Left ventricle myocardium superior (tissue), 1 donor: Measurements from ENCODE around the gene RAD9A. TPM values are rescaled to one million over a fixed set of nuclear protein-coding genes. Genes with fewer than 3 reads are reported as not detected.
A peak's percentile ranks its signal among the peaks of the same experiment; 100 is the strongest.
"Not testable (repeated sequence)": the region's sequence is repeated elsewhere in the genome, so short reads cannot be mapped to it uniquely, and the experiment has no call there.

ENCODE experiments used
- ATAC-seq: fragments of 200-7000 bp; cut with Tn5 transposase; one replicate; pipeline ENCODE4 v1.9.1; 2020; ENCODE audit warnings: mild to moderate bottlenecking, moderate library complexity
- DNase-seq: peaks from one replicate; pipeline ENCODE4 v3.0.0-alpha.2; 2020
- intact Hi-C: fragments of 100-400 bp; cut with micrococcal nuclease; formaldehyde crosslinking; loops from one replicate; pipeline ENCODE4 v1.11.0; 2022
- total RNA-seq: library from RNA; stranded (reverse); fragmentation: NEBNext Ultra II Directional; extraction: Animal tissue kit (Norgen Biotek cat#: 25700); gene quantifications from one replicate; pipeline ENCODE4 v1.2.1, GENCODE V29; 2021
- donor health status: DM: no; HTN: yes; CAD: no; lungs with severe emphysema.

Gene RAD9A
- total RNA-seq, 1 donor from 2014 or later = 5.8 TPM

DNA sequence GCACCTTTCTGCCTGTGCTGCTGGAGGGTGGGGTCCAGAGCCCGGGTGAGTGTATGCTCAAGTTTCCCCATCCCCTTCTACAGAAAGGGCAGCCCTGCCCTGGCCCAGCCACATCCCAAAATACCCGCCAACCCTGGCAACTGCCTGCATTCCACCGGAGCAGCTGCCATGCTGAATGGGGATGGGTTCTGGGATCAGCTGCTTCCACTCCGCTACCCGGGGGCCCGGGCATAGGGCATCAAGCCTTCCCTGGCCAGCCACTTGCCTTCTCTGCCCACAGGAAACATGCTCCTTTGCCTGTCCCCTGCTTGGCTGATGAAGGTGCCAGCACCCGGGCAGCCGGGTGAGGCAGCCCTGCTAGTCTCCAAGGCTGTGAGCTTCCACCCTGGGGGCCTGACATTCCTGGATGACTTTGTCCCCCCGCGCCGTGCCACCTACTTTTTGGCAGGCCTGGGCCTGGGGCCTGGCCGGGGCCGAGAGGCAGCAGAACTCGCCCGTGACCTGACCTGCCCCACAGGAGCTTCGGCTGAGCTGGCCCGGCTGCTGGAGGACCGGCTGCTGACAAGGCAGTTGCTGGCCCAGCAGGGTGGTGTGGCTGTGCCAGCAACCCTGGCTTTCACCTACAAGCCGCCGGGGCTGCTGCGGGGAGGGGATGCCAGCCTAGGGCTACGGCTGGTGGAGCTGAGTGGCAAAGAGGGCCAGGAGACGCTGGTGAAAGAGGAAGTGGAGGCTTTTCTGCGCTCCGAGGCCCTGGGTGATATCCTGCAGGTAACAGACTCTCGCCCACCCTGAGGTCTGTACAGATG, 26.9 kb downstream of the RAD9A start:
- peak; percentile 78 for DNase-seq
- intact Hi-C loops = no loop called here

DNA sequence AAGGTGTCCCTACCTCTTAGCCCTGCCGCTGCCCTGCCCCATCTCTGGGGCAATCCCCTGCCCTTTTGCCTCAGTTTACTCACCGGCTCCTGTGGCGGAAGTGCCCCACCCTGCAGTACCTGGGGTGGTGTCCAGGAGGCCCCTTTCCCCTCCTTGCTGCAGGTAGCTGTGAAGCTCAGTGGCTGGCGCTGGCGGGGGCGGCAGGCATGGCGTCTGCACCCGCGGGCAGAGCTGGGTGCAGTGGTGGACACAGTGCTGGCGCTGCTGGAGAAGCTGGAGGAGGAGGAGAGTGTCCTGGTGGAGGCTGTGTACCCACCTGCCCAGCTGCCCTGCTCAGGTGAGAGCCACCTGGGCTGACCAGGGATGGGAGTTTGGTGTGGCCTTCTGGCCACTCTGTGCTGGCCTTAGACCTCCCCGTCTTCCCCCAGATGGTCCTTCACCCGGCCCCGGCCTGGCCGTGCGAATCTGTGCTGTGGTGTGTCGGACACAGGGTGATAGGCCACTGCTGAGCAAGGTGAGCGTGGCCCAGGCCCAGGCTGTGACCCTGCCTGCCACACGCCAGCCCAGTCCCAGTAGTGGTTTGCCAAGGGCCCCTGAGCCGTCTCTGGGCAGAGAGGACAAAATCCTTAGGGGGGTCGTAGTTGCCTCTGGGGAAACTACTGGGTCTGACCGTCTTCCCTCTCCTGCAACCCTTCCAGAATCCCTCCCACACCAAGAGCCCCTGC, 27.7 kb downstream of the RAD9A start:
- ATAC-seq (no peak), DNase-seq (no peak)
- intact Hi-C loops = no loop called here

More for the DNA sequence above, 26.9 kb downstream of the RAD9A start:
- ATAC-seq = peak; percentile 50

DNA sequence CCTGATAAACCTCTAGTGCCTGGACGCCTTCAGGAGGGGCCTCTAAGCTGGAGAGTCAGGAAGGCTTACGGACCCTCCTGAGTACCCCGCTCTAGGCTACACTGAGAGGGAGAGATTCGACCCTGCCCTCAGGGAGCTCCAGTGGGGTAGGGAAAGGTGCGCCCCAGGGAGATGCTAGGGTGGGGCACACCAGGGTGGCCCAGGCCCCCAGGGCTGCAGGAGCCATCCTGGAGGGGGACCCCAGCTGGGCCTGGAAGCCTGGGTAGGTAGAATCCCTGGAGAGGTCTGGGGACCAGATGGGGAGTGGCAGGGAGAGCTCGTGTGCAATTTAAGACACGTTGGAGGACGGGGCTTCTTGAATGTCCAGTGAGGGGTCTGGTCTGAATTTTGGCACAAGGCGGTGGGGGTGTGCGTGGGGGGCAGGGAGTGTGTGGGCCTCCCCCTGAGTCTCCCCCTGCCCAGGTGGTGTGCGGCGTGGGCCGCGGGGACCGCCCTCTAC, 28.4 kb downstream of the RAD9A start:
- DNase-seq (no peak), ATAC-seq (no peak)
- intact Hi-C loops = no loop called here

DNA sequence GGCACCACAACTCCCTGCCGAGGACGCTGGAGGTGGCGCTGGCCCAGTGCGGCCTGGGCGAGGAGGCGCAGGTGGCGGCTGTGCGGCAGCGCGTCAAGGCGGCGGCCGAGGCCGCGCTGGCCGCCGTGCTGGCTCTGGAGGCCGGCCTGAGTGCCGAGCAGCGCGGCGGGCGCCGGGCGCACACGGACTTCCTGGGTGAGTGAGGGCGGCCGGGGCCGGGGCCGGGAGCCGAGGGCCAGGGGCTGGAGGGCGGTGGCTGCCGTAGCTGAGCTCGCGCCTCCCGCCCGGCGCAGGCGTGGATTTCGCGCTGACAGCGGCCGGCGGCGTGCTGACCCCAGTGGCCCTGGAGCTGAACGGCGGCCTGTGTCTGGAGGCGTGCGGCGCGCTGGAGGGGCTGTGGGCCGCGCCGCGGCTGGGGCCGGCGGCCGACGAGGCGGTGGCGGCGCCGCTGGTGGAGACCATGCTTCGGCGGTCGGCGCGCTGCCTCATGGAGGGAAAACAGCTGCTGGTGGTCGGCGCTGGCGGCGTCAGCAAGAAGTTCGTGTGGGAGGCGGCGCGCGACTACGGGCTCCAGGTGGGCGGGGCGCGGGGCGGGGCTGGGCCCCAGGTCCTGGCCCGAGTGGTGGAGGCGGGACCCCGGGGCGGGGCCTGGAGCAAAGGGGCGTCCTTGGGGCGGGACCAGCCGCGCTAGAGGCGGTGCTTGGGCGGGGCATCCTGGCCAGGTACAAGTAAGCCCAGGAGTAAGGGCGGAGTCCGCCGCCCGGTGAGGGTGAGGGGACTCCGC, 29.1 kb downstream of the RAD9A start:
- peak; percentile 90 for ATAC-seq
- intact Hi-C loops = no loop called here

DNA sequence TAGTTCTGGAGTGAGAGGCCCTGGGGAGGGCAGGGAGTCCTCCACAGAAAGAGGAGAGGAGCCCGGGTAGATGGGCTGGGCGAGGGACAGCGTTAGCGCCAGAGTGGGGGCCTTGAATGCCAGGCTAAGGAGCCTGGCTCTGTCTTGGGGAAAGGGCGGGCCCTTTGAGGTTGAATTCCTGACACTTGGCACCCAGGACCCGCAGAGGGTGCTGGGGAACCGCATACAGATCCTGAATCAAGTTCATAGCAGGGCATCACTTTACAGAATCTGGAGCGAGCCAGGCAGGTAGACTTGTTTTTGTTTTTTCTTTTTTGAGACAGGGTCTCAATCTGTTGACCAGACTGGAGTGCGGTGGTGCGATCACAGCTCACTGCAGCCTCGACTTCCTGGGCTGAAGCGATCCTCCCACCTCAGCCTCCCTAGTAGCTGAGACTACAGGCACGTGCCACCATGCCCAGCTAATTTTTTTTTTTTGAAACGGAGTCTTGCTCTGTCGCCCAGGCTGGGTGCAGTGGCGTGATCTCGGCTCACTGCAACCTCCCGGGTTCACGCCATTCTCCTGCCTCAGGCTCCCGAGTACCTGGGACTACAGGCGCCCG, 29.7 kb downstream of the RAD9A start:
- intact Hi-C loops = no loop called here
- ATAC-seq (no peak), DNase-seq (no peak)

More for the DNA sequence above, 29.1 kb downstream of the RAD9A start:
- DNase-seq = peak; percentile 99

DNA sequence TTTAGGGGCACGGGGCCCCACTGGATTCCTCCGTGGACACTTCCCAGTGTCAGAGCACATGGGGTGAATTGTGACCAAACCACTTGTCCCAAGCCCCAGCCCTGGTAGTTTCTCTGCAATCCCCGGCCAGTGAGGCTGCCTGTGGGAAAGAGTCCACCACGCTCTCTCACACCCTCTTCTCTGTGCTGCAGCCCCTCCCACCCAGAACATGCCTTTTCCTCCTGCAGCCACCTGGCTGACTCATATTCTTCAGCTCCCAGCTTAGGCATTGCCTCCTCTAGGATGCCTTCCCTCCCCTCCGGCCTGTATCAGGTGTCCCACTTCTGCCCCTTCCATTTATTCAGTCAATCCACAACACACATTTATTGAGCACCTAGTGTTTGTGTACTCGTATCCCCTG, 31.1 kb downstream of the RAD9A start:
- DNase-seq (no peak), ATAC-seq (no peak)
- intact Hi-C loops = no loop called here

DNA sequence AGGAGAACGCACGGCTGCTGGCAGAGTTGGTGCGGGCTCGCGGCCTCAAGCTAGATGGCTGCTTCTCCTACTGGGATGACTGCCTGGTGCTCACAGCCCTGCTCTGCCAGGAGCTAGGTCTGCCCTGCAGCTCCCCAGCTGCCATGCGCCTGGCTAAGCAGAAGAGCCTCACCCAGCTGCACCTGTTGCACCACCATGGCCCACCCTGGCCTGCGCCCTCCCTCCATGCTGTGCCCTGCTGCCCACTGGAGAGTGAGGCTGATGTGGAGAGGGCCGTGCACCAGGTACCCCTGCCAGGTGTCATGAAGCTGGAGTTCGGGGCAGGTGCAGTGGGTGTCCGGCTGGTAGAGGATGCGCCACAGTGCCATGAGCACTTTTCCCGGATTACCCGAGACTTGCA, 31.7 kb downstream of the RAD9A start:
- ATAC-seq (no peak), DNase-seq (no peak)
- intact Hi-C loops = no loop called here

DNA sequence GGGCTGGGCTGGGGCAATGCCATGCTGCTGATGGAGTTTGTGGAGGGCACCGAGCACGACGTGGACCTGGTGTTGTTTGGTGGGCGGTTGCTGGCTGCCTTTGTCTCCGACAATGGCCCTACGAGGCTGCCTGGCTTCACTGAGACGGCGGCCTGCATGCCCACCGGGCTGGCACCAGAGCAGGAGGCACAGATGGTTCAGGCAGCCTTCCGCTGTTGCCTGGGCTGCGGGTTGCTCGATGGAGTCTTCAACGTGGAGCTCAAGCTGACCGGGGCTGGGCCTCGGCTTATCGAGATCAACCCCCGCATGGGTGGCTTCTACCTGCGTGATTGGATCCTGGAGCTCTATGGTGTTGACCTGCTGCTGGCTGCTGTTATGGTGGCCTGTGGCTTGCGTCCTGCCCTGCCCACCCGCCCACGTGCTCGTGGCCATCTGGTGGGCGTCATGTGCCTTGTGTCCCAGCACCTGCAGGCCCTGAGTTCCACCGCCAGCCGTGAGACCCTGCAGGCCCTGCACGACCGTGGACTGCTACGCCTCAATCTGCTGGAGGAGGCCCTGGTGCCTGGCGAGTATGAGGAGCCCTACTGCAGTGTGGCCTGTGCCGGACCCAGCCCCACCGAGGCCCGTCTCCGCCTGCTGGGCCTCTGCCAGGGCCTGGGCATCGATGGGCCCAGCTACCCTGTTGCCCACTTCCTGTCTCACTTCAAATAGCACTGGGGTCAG, 32.3 kb downstream of the RAD9A start:
- ATAC-seq (no peak), DNase-seq (no peak)
- intact Hi-C loops = no loop called here

DNA sequence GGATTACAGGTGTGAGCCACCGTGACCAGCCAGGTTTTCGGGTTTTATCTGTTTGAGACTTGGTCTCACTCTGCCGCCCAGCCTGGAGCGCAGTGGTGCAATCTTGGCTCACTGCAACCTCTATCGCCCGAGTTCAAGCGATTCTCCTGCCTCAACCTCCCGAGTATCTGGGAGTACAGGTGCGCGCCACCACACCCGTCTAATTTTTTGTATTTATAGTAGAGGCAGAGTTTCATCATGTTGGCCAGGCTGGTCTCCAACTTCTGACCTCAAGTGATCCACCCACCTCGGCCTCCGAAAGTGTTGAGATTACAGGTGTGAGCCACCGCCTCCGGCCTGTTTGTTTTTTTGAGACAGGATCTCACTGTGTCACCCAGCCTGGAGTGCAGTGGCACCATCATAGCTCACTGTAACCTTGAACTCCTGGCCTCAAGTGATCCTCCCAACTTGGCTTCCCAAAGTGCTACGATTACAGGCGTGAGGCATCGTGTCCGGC, 35.6 kb downstream of the RAD9A start:
- intact Hi-C loops, DNase-seq, ATAC-seq: not testable (repeated sequence)

DNA sequence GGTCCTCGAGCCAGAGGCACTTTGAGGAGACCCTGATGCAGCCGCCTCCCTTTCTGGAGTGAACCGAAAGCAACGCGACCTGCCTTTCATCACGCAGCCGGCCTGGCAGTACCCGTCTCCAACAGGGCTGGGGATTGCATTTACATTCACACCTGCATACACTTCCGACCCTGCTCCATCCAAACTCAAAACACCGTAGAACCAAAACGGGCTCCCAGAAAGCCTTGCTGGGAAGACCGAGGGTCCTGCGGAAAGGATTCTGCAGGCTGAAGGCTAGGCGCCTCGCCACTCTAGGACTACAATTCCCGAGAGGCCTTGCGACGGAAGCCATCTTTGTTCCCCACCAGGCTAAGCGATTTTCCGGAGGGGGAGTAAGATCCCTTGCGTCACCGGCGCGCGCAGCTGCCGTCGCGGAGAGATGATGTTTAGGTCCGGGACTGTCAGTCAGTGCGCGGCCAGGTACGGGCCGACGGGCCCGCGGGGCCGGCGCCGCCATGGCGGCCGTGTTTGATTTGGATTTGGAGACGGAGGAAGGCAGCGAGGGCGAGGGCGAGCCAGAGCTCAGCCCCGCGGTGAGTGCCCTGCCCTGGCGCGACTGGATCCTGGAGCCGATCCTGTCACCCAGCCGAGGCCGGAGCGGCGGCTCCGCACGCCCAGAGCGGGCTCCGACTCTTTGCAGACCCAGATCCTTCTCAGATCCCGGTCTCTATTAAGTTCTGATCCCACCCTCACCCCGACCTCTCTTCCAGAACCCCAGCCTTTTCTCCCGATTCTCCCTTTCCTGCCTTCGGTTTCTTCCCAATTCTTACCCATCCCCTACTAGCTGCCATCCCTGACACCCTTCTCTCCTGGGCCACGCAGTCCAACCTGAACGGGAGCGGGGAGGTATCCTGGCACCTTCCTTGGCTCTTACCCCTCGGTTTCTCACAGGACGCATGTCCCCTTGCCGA, 36.5 kb downstream of the RAD9A start, which contains the start of gene RPS6KB2:
TSS of gene RPS6KB2 (plus strand) at position 443 of the 950 bp plus-strand sequence. CDS start at position 495, 52 bp downstream.
- ATAC-seq (peak; percentile 91), DNase-seq (peak; percentile 99)
- intact Hi-C loops = no loop called here

DNA sequence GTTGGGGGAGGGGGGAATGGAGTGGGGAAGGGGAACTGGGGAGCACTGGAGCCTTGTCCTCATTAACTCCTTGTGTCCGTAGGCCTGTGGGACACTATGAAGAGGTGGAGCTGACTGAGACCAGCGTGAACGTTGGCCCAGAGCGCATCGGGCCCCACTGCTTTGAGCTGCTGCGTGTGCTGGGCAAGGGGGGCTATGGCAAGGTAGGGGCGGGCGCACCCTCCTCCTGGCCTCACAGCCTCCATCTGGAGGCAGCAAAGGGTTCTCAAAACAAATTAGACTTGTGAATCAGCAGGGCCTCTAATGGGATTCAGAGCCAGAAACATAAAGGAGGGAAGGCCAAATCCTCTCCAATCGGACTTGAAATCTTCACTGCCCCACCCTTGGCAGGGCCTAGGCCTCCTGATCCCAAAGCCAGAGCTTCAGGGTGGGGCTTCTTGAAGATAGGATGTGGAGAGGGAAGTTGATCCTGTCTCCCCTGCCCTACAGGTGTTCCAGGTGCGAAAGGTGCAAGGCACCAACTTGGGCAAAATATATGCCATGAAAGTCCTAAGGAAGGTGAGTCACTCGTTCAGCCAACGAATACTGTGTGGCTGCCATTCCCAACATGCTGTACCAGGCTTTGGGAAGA, 37.4 kb downstream of the RAD9A start:
- intact Hi-C loops = no loop called here
- ATAC-seq (no peak), DNase-seq (no peak)

DNA sequence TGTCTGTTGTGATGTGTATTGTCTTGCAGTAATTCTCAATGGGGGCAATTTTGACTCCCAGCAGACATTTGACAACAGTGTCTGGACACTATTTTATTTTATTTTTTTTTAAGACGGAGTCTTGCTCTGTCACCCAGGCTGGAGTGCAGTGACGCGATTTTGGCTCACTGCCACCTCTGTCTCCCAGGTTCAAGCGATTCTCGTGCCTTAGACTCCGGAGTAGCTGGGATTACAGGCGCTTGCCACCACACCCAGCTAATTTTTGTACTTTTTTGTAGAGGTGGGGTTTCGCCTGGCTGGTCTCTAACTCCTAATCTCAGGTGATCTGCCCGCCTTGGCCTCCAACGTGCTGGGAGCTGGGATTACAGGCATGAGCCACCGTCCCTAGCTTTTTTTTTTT, 37.9 kb downstream of the RAD9A start:
- no peak for DNase-seq

DNA sequence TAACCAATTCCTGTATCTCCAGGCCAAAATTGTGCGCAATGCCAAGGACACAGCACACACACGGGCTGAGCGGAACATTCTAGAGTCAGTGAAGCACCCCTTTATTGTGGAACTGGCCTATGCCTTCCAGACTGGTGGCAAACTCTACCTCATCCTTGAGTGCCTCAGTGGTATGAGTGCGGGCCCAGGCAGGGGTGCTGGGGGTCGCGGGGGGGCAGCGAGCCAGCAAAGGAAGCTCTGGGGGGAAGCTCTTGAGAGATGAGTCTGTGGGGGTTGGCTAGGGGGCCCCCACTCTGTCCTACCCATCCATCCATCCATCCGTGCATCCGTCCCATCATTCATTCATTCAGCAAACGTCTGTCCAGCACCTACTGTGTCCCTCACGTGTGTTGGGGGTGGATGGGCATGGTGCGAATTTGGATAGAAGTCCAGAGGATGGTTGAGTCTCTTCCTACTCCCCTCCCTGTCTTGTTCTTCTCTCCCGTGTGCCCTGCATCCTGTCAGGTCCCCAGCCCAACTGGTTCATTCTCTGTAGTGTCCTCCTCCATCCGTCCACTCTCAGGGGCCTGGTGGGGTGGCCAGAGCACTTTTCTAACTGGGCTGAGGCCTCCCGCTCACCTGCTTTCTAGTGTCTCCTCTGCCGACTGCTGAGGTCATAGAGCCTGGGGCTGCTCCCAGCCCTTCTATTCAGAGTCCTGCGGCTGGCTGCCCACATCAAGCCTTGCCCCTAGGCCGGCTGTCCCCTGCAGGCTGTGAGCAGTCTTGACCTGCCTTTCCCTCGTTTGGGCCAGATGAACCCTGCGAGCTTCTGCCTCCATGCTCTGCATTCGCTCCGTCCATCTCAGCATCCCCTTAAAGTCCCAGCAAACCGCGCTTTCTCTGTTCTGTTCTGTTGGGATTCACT, 39.8 kb downstream of the RAD9A start:
- DNase-seq (no peak), ATAC-seq (no peak)
- intact Hi-C loops = no loop called here

More for the DNA sequence above, 37.9 kb downstream of the RAD9A start:
- intact Hi-C loops = no loop called here
- ATAC-seq = no peak

DNA sequence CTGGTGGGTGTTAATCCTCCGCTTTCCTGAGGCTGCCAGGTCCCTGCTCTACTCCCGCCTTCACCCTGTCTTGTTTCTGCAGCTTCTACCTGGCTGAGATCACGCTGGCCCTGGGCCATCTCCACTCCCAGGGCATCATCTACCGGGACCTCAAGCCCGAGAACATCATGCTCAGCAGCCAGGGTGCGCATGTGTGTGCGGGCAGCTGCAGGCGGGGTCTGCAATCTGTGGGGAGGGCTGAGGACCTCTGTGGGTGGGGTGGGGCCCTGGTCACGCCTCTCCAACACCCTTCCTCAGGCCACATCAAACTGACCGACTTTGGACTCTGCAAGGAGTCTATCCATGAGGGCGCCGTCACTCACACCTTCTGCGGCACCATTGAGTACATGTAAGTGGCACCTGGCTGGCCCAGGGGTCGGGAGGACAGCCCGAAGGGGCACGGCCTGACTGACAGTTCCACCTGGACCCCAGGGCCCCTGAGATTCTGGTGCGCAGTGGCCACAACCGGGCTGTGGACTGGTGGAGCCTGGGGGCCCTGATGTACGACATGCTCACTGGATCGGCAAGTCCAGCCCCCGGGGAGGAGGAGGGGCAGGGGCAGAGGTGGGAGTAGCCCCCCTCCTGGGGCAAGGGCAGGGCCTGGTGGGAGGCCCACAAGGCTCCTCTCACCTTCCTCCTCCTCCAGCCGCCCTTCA, 41.0 kb downstream of the RAD9A start:
- intact Hi-C loops = no loop called here

More for the DNA sequence above, 41.0 kb downstream of the RAD9A start:
- no peak for DNase-seq
- ATAC-seq = no peak
